LNCAP (cell line): ENCODE results near the gene DCAF6.

Experiments used
- TF ChIP-seq, protein P1 (sequence below): fragments of 450-650 bp; IDR thresholded peaks from 2 replicates; pipeline ENCODE4 v1.5.1; 2017; ENCODE audit warnings: mild to moderate bottlenecking

DCAF6 gene, protein sequence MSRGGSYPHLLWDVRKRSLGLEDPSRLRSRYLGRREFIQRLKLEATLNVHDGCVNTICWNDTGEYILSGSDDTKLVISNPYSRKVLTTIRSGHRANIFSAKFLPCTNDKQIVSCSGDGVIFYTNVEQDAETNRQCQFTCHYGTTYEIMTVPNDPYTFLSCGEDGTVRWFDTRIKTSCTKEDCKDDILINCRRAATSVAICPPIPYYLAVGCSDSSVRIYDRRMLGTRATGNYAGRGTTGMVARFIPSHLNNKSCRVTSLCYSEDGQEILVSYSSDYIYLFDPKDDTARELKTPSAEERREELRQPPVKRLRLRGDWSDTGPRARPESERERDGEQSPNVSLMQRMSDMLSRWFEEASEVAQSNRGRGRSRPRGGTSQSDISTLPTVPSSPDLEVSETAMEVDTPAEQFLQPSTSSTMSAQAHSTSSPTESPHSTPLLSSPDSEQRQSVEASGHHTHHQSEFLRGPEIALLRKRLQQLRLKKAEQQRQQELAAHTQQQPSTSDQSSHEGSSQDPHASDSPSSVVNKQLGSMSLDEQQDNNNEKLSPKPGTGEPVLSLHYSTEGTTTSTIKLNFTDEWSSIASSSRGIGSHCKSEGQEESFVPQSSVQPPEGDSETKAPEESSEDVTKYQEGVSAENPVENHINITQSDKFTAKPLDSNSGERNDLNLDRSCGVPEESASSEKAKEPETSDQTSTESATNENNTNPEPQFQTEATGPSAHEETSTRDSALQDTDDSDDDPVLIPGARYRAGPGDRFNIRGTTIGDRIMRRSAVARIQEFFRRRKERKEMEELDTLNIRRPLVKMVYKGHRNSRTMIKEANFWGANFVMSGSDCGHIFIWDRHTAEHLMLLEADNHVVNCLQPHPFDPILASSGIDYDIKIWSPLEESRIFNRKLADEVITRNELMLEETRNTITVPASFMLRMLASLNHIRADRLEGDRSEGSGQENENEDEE

DNA sequence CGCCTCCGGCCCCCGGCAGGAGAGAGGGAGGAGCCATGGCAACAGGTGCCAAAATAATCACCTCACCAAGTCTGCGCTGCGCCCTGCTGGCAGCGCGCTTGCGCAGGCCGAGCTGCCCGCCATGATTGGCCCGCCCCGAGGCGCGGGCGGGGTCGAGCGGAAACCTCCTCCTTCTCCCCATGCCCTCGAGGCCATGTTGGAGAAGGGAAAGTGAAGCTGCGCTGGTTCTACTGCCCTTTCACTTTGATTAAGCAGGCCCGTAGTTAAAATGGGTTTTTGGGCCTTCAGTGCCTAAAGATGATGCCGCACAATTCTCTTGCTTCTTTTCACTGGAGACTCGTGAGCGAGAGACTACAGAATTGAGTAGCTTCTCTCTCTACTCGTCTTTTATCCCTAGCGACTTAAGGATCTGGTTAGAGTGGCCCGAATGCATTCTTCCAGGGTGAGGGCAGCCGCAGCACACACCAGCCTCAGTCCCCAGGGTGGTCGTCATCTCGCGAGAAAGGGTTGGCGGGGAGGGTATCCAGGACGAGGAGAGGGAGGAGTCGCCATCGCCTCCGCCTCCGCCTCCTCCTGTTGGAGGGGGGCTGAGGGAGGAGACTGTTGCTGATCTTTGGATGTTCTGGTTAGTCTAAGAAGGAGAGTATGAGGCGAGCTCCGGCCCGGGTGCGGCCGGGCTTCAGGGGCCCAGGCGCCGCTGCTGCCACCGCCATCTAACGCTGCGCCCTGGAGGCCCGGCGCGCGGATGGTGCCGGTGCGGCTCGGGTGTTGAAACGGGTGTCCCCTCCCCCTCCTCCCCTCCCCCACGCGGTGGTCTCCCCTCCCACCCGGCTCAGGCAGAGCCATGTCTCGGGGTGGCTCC lies at the start of gene DCAF6:
DCAF6 (plus strand) TSS at position 616 of the 862 bp plus-strand sequence; CDS start at position 845, 229 bp downstream.
- TF ChIP-seq, protein P1, sequence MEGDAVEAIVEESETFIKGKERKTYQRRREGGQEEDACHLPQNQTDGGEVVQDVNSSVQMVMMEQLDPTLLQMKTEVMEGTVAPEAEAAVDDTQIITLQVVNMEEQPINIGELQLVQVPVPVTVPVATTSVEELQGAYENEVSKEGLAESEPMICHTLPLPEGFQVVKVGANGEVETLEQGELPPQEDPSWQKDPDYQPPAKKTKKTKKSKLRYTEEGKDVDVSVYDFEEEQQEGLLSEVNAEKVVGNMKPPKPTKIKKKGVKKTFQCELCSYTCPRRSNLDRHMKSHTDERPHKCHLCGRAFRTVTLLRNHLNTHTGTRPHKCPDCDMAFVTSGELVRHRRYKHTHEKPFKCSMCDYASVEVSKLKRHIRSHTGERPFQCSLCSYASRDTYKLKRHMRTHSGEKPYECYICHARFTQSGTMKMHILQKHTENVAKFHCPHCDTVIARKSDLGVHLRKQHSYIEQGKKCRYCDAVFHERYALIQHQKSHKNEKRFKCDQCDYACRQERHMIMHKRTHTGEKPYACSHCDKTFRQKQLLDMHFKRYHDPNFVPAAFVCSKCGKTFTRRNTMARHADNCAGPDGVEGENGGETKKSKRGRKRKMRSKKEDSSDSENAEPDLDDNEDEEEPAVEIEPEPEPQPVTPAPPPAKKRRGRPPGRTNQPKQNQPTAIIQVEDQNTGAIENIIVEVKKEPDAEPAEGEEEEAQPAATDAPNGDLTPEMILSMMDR: no peak

DNA sequence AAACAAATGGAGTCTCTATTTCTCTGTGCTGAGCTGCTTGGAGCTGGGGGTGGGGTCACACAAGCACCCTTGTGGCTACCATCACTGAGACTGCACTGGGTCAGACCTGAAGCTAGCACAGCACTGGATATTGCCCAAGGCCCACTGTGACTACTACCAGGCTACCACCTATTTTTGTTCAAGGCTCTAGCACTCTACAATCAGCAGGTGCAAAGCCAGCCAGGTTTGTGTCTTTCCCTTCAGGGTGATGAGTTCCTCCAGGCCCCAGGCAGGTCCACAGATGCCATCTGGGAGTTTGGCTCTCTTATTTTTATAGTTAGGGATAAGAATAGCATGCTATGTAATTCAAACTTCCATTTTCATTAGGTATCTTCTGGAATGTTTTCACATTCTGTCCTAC lies 46.1 kb upstream of the DCAF6 start:
- TF ChIP-seq, protein P1: no peak

DNA sequence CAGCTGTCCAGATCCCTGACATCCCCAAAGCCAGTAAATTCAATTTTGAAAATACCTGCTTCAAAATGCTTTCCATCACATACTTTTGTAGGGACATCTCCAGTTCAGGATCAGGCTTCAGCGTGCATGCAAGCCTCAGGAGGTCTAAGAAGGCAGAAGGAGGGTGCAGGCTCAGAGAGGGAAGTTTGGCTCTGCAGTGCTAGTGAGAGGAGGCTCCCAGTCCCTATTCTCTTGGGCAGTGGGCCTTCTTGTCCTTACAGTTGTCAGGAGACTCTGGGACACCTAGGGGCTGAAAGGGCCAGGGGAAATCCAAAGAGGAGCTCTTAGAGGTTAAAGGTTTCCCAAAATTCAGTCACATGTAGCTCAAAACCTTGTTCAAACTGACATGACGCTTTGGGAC lies 42.7 kb upstream of the DCAF6 start:
- TF ChIP-seq, protein P1: no peak

DNA sequence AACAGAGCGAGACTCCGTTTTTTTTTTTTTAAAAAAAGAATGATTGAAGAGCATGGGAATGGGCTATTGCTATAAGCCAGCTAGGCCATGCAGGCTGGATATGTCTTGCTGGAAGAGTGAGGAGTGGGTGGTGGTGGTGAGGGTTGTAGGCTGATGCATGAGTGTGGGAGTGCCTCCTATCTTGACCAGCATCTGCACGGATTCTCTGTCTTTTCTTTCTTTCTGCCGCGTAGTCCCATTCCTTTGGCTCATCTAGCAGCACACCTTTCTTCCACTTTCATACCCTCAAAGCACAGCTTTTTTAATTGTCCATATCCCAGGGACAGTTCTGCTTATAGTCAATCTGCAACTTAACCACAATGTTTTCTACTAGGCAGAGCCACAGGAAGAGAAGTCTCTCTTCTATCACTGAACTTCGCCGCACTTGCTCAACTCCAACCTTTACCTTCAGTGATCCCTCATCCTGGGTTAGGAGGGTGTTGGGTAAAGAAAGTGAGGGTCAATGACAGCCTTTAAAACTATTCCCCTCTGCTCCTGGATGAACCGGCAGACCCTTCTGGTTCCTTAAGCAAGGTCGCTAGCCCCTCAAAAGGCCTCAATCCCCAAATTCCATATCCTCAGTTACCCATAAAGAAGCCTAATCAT lies 37.8 kb upstream of the DCAF6 start:
- TF ChIP-seq, protein P1: no peak

DNA sequence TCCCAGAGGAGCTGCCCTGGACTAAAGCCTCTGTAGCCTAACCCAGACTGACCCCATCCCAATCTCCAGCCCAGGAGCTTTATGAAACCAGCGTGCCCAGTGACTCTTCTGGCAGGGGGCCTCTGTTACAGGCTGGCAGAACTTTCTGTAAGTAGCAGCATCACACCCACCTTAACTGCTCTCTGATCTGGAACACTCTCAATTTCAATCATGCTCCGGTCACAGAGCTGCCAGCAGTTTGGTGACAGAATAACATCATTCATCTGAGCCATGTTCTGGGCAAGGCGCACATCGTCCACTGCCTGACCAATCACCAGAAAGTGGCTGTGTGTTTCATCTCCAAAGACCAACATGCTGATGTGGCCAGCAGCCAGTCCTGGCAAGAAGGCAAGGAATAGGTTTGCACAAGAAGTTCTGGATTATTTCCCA lies 37.2 kb upstream of the DCAF6 start:
- TF ChIP-seq, protein P1: no peak

DNA sequence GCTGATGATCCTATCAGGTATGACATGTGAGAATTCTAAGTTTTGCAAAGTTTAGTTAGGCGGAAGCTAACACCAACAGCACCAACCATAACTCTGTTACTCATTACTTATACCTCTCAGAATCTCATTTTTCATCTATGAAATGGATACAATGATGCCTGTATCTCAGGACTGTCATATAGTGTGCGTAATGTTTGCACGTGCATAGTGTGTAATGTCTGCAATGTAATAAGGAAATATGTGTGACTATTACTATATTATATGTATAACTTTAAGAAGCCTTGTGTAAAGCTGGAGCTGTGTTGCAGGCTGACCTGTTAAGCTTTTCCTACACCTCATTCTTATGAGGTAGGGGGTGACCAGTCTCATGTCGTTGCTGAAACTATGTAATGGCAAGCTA lies 35.6 kb upstream of the DCAF6 start:
- TF ChIP-seq, protein P1: no peak
